ENCODE measurements around the gene RAPGEF1. TPM values are rescaled to one million over a fixed set of nuclear protein-coding genes. Genes with fewer than 3 reads are reported as not detected.

The RAPGEF1 gene
- total RNA-seq, 1 donor = 33.7 TPM

- TF ChIP-seq, protein P1, sequence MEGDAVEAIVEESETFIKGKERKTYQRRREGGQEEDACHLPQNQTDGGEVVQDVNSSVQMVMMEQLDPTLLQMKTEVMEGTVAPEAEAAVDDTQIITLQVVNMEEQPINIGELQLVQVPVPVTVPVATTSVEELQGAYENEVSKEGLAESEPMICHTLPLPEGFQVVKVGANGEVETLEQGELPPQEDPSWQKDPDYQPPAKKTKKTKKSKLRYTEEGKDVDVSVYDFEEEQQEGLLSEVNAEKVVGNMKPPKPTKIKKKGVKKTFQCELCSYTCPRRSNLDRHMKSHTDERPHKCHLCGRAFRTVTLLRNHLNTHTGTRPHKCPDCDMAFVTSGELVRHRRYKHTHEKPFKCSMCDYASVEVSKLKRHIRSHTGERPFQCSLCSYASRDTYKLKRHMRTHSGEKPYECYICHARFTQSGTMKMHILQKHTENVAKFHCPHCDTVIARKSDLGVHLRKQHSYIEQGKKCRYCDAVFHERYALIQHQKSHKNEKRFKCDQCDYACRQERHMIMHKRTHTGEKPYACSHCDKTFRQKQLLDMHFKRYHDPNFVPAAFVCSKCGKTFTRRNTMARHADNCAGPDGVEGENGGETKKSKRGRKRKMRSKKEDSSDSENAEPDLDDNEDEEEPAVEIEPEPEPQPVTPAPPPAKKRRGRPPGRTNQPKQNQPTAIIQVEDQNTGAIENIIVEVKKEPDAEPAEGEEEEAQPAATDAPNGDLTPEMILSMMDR (IDR thresholded peaks at IDR 0.05; ENCODE audit: insufficient read depth, low read length) = no peak
- DNase-seq (ENCODE audit: low read depth) = no peak
- no peak overlapping the region for H3K4me3 ChIP-seq (ENCODE audit: low read depth, low read length)
Observed at GRCh38 chr9:131740898-131741297, 1.0 kb upstream of the RAPGEF1 start.

DNA sequence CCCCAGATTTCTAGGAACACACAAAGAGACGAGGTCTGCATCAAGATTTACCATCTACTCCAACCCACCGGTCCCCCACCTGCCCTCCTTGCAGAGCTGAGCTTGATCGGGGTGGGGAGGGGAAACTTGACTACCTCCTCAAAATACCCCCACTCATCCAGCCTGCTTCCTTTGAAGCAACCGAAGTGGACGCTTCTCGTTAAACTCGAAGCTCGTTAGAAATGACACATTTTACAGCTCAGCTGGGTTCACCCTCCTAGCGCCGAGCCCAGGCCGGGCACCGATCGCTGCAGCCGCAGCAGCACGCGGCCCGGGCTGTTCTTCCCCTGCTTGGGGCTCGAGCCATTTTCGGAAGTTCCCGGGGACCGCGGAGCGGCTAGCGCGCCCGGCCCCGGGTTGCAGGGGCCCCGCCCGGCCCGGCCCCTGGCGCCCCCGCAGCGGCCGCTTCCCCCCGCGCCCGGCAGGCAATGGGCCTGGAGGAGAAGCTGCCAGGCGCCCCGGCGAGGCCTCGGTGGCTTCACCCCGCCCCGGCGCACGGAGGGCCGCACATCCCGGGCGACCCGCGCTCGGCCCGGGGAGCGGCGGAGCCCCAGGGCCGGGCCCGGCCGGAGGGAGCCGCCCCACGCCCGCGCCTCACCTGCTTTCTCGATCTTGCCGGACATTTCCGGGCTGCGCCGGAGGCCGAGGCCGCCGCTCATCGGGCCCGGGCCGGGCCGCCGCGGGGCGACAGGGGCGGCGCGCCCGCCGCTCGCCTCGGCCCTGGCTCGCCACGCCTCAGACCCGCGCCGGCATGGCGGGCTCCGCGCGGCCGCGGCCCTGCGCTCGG lies 530 bp downstream of the RAPGEF1 start:
- peak overlapping the region; percentile 67 for H3K4me3 ChIP-seq (ENCODE audit: low read depth, low read length)
- DNase-seq (ENCODE audit: low read depth) = peak; percentile 27
- TF ChIP-seq, protein P1 (IDR thresholded peaks at IDR 0.05; ENCODE audit: insufficient read depth, low read length) = no peak

DNA sequence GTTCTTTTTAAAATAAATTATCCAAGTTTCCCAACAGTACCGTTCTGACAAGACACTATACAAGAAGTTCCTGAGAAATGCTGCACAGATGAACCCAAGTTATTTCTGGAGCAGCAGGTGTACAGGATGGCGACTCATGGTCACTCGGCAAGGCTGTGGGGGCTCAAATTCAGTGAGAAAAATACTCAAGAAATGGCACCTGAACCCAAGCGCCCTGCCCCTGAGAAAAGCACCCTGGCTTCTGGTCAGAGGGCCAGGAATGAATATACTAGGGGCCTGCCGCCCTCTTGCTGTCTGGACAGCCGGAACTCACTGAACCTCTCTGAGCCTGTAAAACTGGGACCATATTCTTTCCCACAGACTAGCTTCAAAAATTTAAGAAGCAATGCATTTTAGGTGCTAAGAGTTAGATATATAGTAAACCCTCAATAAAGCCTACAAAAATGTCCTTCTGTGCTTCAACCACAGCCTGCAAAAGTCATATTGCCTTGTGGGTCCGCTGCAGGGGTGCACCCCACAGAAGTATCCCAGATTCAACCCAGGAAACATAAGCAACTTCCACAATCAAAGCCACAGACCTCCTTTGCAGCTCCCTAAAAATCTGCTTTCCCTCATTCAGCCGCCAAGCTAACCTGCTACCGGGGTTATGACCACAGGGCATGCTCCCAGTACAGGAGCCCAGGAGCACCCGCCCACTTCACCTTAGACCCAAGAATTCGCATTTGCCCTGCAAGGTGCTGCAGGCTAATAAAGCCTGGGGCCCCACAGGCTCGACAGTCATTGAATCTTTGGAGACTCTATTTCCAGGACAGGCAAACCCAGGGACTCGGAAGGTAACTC lies 1.4 kb downstream of the RAPGEF1 start:
- H3K4me3 ChIP-seq (ENCODE audit: low read depth, low read length) = peak overlapping the region; percentile 67
- DNase-seq (ENCODE audit: low read depth) = no peak
- TF ChIP-seq, protein P1 (IDR thresholded peaks at IDR 0.05; ENCODE audit: insufficient read depth, low read length) = no peak

DNA sequence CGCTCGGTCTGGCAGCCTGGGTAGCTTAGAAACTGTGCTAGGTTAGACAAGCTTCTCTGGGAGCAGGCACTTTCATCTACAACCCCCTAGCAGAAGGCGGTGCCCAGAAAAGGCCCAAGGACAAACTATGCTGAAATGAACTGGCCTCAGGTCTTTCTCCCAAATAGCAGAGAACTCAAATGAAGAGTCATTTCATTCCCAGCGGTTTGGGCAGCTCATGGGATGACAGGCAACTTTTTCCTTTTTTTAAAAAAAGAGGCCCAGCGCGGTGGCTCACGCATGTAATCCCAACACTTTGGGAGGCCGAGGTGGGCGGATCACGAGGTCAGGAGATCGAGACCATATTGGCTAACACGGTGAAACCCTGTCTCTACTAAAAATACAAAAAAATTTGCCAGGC lies 2.5 kb downstream of the RAPGEF1 start:
- no peak overlapping the region for H3K4me3 ChIP-seq (ENCODE audit: low read depth, low read length)
- TF ChIP-seq, protein P1 (IDR thresholded peaks at IDR 0.05; ENCODE audit: insufficient read depth, low read length) = no peak
- no peak for DNase-seq (ENCODE audit: low read depth)

GRCh38 chr9:131736431-131736830 lies 3.4 kb downstream of the RAPGEF1 start:
- no peak for DNase-seq (ENCODE audit: low read depth)
- no peak overlapping the region for H3K4me3 ChIP-seq (ENCODE audit: low read depth, low read length)
- TF ChIP-seq, protein P1 (IDR thresholded peaks at IDR 0.05; ENCODE audit: insufficient read depth, low read length) = no peak

DNA sequence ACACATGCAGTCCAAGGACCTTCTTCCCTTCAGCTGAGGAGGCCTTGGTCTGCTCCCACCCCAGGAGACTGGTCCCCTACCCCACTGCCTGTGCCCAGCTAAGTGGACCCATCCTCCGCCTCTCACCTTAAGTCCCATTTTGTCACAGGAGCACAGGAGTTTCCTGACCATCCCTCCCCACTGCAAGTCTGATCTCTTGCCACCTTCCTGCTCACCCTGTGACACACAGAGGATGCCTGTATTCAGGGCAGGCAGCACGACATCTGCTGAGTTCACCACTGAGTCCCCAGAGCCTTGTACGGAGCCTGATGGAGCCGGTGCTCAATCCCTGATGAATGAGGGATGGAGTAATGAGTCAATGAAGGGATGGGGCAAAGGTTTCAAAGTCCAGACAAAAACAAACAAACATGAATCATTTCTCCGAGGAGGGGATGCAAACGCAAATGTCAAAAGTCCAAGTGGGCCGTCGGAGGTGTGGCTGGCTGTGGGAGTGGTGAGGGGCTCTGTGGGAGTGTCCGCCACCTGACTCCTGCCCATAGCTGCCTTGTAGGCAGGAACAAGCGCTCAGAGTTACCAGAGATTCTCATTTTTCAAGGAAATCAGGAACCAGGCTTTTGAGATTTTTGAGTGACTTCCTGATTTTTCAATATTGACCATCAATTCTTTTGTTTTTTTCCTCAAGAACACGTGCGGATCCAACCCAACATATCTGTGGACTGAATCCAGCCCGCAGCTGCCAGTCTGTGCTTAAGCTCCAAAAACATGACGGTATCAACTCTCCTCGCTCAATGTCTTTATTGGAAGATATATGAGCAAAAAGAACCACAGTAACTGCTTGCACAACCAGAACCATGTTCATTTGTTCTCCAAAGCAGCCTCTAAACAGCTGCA lies 4.4 kb downstream of the RAPGEF1 start:
- DNase-seq (ENCODE audit: low read depth) = no peak
- TF ChIP-seq, protein P1 (IDR thresholded peaks at IDR 0.05; ENCODE audit: insufficient read depth, low read length) = no peak
- no peak overlapping the region for H3K4me3 ChIP-seq (ENCODE audit: low read depth, low read length)
